HG02981 (cell line): ENCODE measurements around the gene PRCP.

Experiments
- ATAC-seq: cut with Tn5 transposase; IDR thresholded peaks from one replicate; pipeline ENCODE4 v1.9.1; 2021; ENCODE audit warnings: mild to moderate bottlenecking, moderate library complexity; ENCODE audit not compliant: unreplicated experiment

The PRCP gene

DNA sequence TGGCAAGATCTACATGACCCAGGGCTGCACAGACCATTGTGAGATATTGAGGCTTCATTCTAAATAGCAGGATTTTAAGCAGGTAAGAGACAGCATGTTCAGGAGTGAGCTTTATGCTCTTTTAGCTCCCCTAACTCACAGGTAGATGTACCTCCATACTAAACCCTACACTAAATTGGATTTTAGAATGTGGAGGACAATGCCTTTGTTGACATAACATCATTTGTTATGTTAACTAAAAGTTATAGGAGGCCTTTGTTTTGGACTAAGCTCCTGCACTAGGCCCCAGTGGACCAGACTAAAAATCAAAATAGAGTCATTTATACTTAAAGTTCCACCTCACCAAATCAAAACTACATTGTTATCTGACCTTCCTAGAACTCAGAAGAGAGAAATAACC, 8.1 kb upstream of the PRCP start:
- ATAC-seq = no peak

DNA sequence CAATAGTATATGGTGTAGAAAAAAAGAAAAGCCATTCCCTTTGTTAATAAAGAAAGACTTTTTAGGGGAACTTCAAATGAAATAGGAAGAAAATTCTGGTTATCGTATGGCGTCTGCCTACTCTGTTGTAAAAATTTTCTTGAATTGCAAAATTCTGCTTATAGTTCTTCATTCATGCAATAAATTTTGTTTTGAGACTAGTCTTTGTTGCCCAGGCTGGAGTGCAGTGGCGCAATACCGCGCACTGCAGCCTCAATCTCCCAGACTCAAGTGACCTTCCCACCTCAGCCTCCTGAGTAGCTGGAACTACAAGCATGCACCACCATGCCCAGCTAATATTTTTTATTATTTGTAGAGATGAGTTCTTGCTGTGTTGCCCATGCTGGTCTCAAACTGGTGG, 7.1 kb upstream of the PRCP start:
- ATAC-seq = no peak

DNA sequence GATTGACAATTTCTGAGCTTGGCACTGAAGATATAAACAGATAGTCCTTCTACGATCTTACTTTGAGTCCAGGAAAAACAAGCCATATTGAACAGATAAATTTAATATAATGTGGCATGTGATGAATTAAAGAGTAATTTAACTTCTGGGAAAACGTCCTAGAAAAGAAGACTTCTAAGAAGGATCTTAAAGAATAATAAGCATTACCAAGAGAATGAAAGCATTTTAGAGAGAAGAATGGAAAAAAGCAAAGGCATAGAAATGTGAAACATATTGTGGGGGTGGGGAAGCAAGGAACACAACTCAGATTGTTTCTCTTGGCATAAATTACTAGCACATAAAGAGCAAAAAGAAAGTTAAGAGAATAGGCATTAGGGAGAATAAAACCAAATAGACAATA, 6.7 kb upstream of the PRCP start:
- no peak for ATAC-seq

DNA sequence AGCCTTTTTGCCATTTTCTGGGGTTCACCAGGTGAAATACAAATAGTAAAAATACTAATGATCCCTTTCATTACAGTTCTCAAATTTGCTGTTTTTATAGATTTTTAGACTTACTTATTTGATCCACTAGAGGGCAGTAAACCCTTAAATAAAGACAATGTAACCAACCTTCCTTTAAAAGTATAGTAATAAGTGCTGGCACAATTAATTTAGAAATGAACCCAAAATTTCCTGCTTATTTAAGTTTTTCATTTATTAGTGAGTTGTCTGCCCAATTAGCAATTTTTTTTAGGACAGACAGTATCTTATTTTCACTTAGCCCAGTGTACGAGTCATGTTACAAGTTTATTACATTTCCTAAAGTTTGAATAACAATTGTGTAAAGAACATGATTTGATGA, 6.0 kb upstream of the PRCP start:
- no peak for ATAC-seq

DNA sequence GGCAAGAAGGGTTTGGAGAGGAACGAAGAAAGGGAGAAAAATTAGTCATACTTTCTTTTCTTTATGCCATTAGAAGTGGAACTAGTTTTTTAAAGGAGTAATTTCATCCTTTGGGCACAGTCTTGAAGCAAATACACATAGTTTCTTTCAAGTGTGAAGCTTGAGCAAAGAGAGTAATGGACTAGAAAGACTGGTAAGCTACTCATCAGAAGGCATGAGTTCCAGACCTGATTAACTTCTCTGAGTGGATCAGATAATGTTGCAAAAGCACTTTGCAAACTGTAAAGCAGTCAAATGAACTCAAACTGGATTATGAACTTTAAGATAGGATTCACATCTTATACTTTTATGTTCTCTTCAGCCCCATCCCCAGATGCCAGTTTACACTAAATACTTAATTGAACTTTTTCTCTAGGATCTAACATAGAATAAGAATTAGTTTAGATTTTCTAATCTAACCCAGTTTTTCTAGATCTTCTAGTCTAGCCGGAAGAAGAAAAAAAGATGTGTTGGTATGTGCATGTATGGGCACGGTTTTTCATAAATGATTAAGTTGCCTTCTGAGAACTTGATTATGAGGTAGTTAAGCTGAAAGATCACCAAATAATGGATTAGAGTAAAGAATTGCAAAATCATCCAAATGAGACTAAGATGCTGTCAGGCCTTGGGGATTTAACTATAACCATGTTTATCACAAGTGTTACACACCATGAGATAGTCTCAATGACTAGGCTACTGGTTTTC, 3.8 kb upstream of the PRCP start:
- ATAC-seq = no peak

DNA sequence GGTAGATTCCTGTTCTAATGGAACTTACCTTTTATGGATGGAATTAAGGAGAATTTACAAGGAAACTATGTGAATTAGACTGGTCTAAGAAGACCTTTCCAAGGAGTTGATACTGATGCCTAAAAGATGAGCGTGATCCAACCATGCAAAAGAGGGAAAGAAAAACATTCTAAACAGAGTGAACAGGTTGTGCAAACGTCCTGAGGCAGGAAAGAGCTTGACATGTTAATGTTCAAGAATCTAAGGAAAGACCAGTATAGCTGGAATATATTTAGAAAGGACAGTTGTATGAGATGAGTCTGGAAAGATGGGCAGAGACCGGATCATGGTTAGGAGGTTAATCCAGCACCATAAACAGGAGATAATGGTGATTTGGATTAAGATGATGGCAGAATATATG, 2.6 kb upstream of the PRCP start:
- ATAC-seq = no peak

DNA sequence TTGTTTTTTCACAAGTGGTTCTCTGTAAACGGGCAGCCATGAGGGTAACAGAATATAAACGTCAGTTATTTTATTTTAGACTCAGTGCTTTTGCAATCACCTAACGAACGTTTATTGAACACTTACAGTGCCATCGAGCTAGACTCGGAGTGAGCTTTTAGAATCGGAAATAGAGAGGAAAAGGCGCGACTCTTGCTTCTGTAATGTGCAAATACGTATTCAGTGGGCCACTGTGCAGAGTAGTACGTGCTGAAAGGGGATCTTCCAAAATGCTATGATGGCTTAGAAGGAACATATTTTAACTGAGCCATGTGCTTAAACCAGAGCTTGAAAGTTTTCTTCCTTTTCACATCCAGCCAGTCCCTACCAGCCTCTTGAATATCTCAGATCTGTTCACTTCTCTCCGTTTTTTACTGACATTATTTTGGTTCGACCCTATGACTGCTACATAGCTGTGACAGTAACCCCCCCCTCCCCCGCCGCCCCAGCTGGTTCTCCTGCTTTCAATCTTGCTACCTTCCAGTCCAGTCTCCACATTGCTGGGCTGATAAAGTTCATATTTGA, 1.8 kb upstream of the PRCP start:
- no peak for ATAC-seq

DNA sequence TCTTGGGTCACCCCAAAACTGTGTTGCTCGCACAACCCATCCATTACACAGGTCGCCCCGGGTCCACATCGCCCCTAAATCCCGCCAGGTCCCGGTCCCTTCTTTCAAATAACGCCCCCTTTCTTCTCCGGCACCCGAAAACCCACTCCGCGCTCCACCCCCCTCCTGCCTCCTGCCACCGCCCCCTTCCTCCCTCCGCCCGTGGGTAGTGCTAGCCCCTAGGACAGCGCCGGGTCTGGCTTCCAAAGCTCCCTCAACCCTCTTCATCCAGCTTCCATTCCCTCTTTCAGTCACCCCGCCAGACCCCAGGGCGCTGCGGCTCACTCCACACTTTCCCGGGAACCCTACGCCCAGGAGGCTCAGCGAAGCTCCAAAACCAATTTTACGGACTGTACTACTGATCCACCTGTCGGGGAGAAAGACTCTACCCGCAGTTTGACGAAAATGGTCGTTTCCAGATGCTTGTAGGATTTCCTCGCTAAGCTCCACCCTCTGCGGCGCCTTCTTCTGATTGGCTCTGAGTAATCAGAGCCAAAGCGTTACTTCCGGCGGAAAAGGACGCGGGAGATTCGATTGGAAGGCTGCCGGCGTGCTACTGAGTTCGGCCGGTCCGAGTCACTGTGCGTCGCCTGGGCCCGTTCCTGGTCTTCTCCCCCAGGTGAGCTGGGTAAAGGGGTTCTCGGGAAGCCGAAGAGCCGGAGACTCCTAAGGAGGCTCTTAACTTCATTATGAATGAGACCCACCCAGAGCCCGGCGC, 1.1 kb upstream of the PRCP start, which contains the start of gene DDIAS:
TSS of gene DDIAS (plus strand) at position 572 of the 757 bp plus-strand sequence. CDS start 13,003 bp downstream, outside the sequence.
- ATAC-seq = peak; percentile 68

DNA sequence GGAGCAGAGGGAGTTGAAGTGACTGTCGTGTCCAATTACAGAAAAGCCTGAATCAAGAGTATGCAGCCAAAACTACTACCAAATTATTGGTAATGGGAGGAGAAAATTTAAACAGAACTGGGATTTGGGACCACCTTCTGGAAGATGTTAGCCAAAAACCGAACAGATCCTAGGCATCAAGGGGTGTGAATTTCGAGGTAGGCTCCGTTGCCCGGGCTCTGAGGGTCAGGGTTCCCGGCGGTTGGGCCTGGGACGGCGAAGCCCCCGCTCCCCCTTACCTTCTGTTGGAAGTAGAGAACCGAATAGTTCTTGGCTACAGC, 313 bp downstream of the PRCP start:
- ATAC-seq = no peak

DNA sequence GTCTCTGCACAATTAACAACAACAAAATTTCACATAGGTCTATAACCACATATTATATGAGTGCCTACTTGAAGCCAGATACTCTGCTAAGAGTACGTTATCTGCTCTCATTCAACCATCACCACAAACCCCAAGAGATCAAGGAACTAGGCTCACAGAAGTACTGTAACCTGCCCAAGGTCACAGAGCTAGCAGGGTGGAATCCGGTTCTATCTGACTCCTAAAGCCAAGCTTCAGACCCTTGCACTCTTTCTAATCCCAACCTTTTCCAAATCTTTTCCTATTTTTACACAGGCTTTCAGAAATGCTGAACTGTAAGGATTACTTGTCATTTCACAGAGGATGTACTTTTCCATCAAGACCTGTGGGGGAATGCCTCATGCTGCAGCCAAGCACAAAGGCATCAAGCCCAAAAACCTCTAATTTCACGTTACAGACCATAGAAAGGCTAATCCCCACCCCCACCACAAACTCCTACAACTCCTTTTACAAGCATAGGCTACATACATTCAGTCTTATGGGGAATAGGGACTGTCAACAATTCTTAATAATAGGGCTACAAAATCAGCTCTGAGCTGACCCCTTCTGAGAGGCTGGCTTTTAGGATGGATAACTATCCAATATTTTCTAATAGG, 927 bp downstream of the PRCP start:
- no peak for ATAC-seq

DNA sequence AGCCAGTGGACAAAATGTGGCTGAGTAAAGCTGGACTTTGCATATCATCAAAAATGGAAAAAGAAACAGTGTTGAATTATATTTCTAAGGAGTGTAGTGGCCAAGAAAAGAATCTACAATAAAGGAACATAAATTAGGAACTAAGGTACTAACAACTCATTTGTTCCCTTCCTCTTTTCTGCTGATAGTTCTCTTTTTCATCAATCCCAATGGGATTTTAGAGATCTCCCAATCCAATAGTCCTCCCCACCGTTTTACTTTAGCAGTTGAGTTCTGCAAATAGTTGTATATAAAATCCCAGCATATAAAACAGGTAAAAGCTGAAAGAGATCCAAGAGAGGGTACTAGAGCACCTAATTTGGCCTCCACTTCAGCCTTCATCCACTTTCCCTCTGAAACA, 2.0 kb downstream of the PRCP start:
- no peak for ATAC-seq

DNA sequence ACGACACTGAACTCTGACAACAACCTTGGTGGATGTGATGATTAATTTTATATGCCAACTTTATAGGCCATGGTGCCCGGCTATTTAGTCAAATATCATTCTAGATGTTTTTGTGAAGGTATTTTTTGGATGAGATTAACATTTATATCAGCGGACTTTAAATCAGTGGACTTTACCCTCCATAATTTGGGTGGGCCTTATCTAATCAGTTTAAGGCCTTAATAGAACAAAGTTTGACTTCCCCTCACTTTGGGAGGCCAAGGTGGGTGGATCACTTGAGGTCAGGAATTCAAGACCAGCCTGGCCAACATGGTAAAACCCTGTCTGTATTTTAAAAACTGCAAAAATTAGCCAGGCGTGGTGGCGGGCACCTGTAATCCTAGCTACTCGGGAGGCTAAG, 4.0 kb downstream of the PRCP start:
- ATAC-seq = no peak

DNA sequence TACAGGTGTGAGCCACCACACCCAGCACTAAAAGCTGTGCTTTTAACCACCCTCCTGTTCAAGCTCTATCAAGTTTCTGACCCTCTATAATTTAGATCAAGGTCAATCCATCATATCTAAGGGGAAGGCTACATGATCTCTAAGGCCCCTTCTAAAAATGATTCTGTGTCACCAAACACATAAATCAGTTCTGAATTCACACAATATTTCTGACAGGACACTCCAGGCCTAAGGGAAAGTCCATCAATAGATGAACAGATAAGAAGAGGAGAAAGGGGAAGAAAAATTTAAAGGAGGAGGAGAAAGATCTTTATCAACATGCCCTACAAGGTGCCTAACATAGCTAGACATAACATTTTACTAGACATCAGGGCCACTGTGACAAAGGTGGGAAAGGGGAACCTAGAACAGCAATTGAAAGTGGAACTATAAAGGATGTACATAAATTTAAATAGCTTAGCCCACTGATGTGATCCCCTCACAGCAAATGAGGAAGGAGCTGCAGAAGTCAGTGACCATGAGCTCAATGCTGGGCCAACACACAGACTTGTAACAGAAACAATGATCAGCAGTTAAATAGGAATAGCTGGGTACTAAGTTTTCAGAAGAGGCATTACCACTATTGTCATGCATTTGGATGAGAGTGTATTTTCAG, 4.7 kb downstream of the PRCP start:
- ATAC-seq = peak; percentile 41

DNA sequence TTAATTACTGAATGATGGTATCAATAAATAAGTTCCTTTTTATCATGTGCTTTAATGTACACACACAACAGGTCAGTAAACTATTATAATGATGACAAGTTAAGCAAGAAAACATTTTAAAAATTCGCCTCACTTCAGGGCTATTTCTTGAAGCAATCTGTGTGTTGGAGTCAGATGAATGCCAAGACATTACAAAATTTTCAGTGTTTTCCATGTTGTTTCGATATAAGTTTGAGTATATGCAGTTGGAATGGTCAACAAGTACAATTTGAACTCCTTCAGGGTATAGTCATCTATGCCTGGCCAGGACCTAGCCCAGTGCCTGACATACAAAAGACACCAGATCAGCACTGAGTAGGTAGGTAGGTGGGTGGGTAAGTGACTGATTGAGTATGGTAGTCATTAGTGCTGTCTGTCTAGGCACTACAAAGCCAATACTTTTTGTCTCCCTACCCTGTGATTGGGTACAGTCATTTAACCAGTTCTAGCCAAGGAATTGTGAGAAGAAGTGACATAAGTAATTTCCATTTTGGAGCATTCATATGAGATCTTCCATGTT, 7.5 kb downstream of the PRCP start:
- ATAC-seq = no peak

DNA sequence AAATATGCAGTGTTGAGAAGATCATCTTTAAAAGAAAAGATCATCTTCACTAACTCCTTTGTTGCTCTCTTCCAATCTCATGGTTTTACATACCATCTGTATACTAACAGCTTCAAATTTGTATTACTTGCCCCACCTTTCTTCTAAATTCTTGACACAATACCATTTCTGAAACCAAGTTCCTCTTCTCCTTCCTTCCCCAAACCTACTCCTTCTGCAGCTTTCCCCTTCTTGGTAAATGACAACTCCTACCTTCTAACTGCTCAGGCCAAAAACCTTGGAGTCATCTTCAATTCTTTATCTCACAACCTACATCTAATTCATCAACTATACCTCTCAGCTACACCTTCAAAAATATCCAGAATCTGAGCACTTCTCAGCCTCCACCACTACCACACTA, 9.3 kb downstream of the PRCP start:
- no peak for ATAC-seq

DNA sequence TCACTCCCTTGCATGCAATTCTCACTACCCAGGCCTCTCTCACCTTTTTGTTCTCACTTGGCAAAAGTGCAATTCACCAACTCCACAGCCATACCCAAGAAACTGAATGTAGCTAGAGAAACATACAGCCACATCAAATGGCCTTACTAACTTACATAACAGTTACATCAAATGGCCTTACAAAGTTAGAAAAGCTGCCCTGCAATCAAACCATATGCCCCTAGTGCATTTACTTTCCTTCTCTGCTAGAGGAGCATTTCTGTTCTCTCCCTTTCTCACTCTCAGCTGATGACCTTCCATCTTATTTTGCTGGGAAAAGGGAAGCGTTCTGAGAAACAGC, 10.3 kb downstream of the PRCP start:
- ATAC-seq = no peak

DNA sequence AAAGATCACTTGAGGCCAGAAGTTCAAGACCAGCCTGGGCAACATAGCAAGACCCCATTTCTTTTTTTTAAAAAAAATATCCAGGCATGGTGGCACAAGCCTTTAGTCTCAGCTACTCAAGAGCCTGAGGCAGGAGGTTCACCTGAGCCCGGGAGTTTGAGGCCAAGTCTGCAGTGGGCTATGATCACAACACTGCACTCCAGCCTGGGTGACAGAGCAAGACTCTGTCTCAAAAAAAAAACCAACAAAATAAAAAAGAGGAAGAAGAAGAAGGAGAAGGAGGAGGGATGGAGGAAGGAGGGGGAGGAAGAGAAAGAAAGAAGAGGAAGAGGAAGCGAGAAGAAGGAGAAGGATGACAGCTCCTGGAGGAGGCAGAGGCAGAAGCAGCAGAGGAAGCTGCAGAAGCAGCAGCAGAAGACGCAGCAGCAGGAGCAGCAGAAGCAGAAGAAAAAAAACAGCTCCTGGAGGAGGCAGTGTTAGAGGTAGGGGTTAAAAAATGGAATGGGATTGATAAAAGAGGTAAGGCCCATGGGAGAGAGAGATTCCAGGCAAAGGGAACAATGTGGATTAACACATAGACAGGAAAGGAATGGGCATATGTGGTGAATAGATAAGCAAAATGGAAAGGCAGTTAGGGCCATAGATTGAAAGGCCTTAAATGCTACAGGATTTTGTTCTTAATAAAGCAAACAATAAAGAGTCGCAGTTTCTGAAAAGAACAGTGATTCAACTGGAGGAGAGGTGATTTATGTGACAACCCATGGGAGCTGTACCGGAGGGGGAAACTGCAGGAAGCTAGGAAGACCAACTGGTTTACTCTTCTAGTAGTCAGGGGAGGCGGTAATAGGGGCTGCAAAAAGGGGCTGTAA, 10.9 kb downstream of the PRCP start:
- ATAC-seq = no peak

DNA sequence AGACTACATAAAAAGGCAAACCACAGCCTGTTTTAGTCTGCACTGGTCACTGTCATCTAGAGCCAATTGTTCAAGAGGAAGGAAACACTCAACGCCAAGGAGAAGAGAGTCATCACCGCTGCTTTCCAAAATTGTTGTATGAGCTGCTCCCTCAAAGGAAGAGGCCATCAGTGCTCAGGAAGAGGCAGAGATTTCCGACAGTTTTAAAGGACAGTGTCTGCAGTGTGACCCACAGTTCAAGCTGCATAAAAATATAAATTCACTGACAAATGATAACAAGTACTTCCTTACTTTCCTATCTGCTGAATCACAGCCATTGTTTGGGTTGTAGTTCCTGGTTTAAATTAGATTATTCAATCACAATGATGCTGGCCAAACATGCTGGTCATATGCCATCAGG, 16.4 kb downstream of the PRCP start:
- no peak for ATAC-seq

DNA sequence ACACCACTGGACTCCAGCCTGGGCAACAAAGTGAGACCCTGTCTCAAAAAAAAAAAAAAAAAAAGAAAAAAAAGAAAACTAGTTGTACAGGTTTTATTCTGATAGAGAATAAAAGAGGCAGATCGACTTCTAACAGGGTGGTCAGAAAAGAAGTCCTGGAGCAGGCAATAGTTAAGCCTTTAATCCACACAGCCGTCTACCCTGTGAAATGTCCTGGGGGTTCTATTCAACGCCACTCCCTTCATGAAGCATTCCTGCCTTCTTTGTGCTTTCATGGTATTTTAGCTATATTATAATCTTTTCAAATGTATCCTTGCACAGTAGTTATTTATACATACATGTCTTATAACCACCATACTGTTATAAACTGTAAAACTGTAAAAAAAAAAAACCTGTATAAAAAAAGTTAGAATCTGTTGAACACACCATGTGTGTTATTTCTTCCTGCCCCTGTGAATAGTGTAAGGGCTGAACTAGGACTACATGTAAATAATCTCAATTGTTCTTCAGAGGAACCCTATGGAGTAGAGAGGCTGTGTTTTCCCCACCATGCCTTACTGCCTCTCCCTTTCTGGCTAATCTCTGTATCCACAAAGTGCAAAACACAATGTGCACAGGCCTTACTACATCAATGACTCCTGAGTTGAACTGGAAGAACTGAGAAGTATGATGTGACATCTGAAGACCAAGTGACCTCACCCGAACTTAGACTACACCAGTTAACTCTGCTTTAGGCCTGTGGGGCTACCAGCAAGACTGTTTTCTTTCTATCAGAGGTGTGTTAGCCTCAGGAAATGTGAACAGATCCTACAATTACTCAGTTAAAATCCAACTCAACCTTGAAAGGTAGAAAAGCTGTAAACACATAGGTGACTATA, 25.3 kb downstream of the PRCP start:
- ATAC-seq = no peak
